Endothelial cell of umbilical vein (primary cell): ENCODE measurements around the gene PROM1. TPM values are rescaled to one million over a fixed set of nuclear protein-coding genes. Genes with fewer than 3 reads are reported as not detected.

Source experiments
- BruUV-seq: library from RNA; stranded (reverse); fragments of 400-500 nt; replicated peaks from 2 replicates; lab custom pipeline; 2021; lab: Mats Ljungman, UMichigan
- CTCF ChIA-PET: fragments of 300-600, 350-600 bp; sonication (Branson Sonifier 250); formaldehyde crosslinking; loops from one replicate; lab custom pipeline; 2021; ENCODE audit warnings: antibody characterized with exemption, inconsistent platforms; lab: Charles Lee
- POLR2A ChIA-PET: fragments of 300-600, 350-600 bp; sonication (Branson Sonifier 250); formaldehyde crosslinking; loops from one replicate; lab custom pipeline; 2021; ENCODE audit warnings: antibody characterized with exemption, inconsistent platforms; lab: Charles Lee
- DNase-seq: peaks from one replicate; pipeline ENCODE4 v3.0.0-alpha.2; 2011; ENCODE audit warnings: low read depth, low spot score
- FAIRE-seq: peaks from 2 replicates; lab custom pipeline; 2011; peaks lifted over from hg19 to GRCh38; lab: Jason Lieb, UNC
- H2AFZ ChIP-seq: 2 replicates; pipeline ENCODE4 v1.6.0; 2012; ENCODE audit warnings: low read depth, low read length, control low read depth, inconsistent platforms
- H3K27ac ChIP-seq: 2 replicates; pipeline ENCODE4 v1.5.1; 2011; ENCODE audit warnings: low read depth, mild to moderate bottlenecking, control low read depth, low read length, moderate library complexity; ENCODE audit not compliant: insufficient read depth
- H3K27me3 ChIP-seq, 2 experiments: 2 replicates each; pipeline versions ENCODE4 v1.6.0 to v1.6.1; 2011; ENCODE audit warnings: low read length in 2 of 2, mixed read lengths in 1 of 2; ENCODE audit not compliant: control insufficient read depth in 2 of 2, insufficient read depth in 2 of 2
- H3K36me3 ChIP-seq, 2 experiments: 2 replicates in 1 of 2; 3 replicates in 1 of 2; pipeline ENCODE4 v1.5.1; 2011; ENCODE audit warnings: low read length in 2 of 2, mild to moderate bottlenecking in 1 of 2, moderate library complexity in 1 of 2; ENCODE audit not compliant: control insufficient read depth in 2 of 2, insufficient read depth in 2 of 2; ENCODE audit errors: extremely low read depth in 1 of 2
- H3K4me1 ChIP-seq: 3 replicates; pipeline ENCODE4 v1.5.1; 2011; ENCODE audit warnings: mild to moderate bottlenecking, low read length; ENCODE audit not compliant: control insufficient read depth, insufficient read depth; ENCODE audit errors: extremely low read depth
- H3K4me2 ChIP-seq: 2 replicates; pipeline ENCODE4 v1.6.1; 2011; ENCODE audit warnings: low read length, control low read depth, mixed read lengths; ENCODE audit not compliant: insufficient read depth
- H3K4me3 ChIP-seq, 3 experiments: fragments of 200-600 bp in 1 of 3; sonication (generic), shearing (Covaris generic) in 1 of 3; replicated peaks in 1 of 3; 2 replicates each; pipeline ENCODE4 v1.5.1; 2011 to 2016; ENCODE audit warnings: control low read depth in 3 of 3, low read length in 3 of 3, mild to moderate bottlenecking in 2 of 3, inconsistent platforms in 1 of 3, low read depth in 1 of 3, moderate library complexity in 1 of 3; ENCODE audit not compliant: insufficient read depth in 1 of 3
- H3K79me2 ChIP-seq: 2 replicates; pipeline ENCODE4 v1.6.0; 2012; ENCODE audit warnings: low read length, inconsistent platforms; ENCODE audit not compliant: control insufficient read depth, insufficient read depth
- H3K9ac ChIP-seq: replicated peaks from 2 replicates; pipeline ENCODE3; 2011; ENCODE audit warnings: low read length, control low read depth; ENCODE audit not compliant: insufficient read depth; ENCODE audit errors: extremely low read depth
- H3K9me1 ChIP-seq: replicated peaks from 3 replicates; pipeline ENCODE4 v1.6.0; 2011; ENCODE audit warnings: mild to moderate bottlenecking, low read length; ENCODE audit not compliant: control insufficient read depth, insufficient read depth; ENCODE audit errors: extremely low read depth
- H3K9me3 ChIP-seq: replicated peaks from 2 replicates; pipeline ENCODE4 v1.5.1; 2012; ENCODE audit warnings: low read length, inconsistent platforms; ENCODE audit not compliant: control insufficient read depth, insufficient read depth
- H4K20me1 ChIP-seq: replicated peaks from 2 replicates; pipeline ENCODE3; 2011; ENCODE audit warnings: mild to moderate bottlenecking, low read length; ENCODE audit not compliant: control insufficient read depth, insufficient read depth; ENCODE audit errors: extremely low read depth
- CTCF ChIP-seq, 2 donors: IDR thresholded peaks; 1 replicate in 1 of 2; 2 replicates in 1 of 2; pipeline ENCODE4 v1.5.1; 2011; ENCODE audit warnings: low read length in 2 of 2, mild to moderate bottlenecking in 2 of 2, moderate library complexity in 2 of 2, control low read depth in 1 of 2, inconsistent platforms in 1 of 2, low read depth in 1 of 2; ENCODE audit not compliant: insufficient read depth in 1 of 2; ENCODE audit errors: extremely low read depth in 1 of 2
- EZH2 ChIP-seq: IDR thresholded peaks from 2 replicates; pipeline ENCODE4 v1.6.1; 2012; ENCODE audit warnings: borderline replicate concordance, low read depth, mild to moderate bottlenecking, moderate library complexity, low read length, inconsistent platforms; ENCODE audit not compliant: severe bottlenecking
- FOS ChIP-seq: IDR thresholded peaks from 2 replicates; pipeline ENCODE4 v1.6.1; 2011; ENCODE audit warnings: mild to moderate bottlenecking, low read length, moderate library complexity, borderline replicate concordance; ENCODE audit not compliant: insufficient read depth
- GATA2 ChIP-seq: IDR thresholded peaks from 2 replicates; pipeline ENCODE4 v1.7.0; 2011; ENCODE audit warnings: low read depth, mild to moderate bottlenecking, moderate library complexity, mixed read lengths, low read length; ENCODE audit not compliant: insufficient read length, insufficient read depth
- JUN ChIP-seq: IDR thresholded peaks from 2 replicates; pipeline ENCODE4 v1.6.1; 2011; ENCODE audit warnings: borderline replicate concordance, low read depth; ENCODE audit not compliant: insufficient read length, insufficient read depth
- MYC ChIP-seq: IDR thresholded peaks from one replicate; pipeline ENCODE4 v1.6.1; 2011; ENCODE audit warnings: mild to moderate bottlenecking, low read depth, low read length
- POLR2A ChIP-seq: IDR thresholded peaks from 2 replicates; pipeline ENCODE4 v1.6.1; 2012; ENCODE audit warnings: low read depth, mild to moderate bottlenecking, control low read depth, low read length
- POLR2AphosphoS5 ChIP-seq: IDR thresholded peaks from 2 replicates; pipeline ENCODE4 v1.6.1; 2012; ENCODE audit warnings: low read depth, mild to moderate bottlenecking, control low read depth, low read length, moderate library complexity; ENCODE audit not compliant: insufficient read depth
- dilution Hi-C: fragments of 300-500 bp; cut with MboI; formaldehyde crosslinking; loops from one replicate; pipeline ENCODE4 v1.15.0; 2019; ENCODE audit warnings: low sequenced_read_pairs; ENCODE audit not compliant: extremely low pct_ligation_motif_present
- intact Hi-C: fragments of 100-400 bp; cut with micrococcal nuclease; formaldehyde crosslinking; loops from one replicate; pipeline ENCODE4 v1.10.0; 2022
- polyA plus RNA-seq, 4 experiments: library from polyadenylated mRNA; depleted of rRNA in 3 of 4; stranded (reverse) in 3 of 4; unstranded in 1 of 4; fragments of >200 nt; gene quantifications; 2 replicates each; pipeline versions ENCODE4 v1.2.1 to v1.2.3, GENCODE V29; 2011 to 2012; ENCODE audit warnings: missing spikeins in 1 of 4
- total RNA-seq: library from RNA; stranded (reverse); gene quantifications from 2 replicates; pipeline ENCODE4 v1.2.3, GENCODE V29; 2021
- TF ChIP-seq, protein P1 (sequence below): IDR thresholded peaks from 2 replicates; pipeline ENCODE4 v1.6.1; 2011; ENCODE audit not compliant: insufficient read depth, insufficient read length

Gene PROM1
- total and polyA plus RNA-seq, 2 donors (not counting 3 experiments of a cell fraction or from before 2014, with no cell fraction given), result 0.36 to 1.7 TPM

DNA sequence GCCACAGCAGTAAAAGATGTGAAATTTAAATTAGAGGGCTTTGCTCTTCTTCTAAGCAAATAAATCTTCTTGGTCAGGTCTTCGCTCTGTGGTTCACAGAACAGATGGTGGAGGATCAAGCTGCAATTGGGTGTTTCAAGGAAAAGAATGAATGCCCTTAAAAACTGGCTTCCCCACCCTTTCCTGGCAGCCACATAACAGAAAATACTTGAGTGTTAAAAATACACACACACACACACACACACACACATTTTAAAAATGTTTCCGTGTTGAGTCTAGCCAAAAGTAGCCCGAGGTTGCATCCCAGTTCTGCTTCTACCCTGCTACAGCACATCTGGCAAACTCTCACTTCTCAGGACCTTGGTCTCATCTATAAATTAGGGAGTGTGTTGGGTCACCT, 64.2 kb downstream of the PROM1 start:
- H3K27me3 ChIP-seq, result peaks cover 5 to 11% of the 10 kb centered on the region in 2 experiments
- no peak for DNase-seq
- H3K9me3 ChIP-seq, result no peaks in the 10 kb centered on the region
- ChIA-PET POLR2A (no interaction called here), CTCF (interaction anchor here (1.5 to 1.7 kb wide), 2 partner anchors 137 to 245 kb away, joined by 6 to 12 read pairs; no protein-coding TSS in a partner anchor)
- dilution Hi-C loops (no loop called here), intact Hi-C loops (no loop called here)
- H3K4me1 ChIP-seq, result peaks cover 3% of the 10 kb centered on the region
- no peak for FAIRE-seq
- BruUV-seq, result no TSS peak
- H2AFZ ChIP-seq, result no peak overlapping the region
- no peaks in the 10 kb centered on the region for H4K20me1 ChIP-seq
- no peak overlapping the region for H3K4me2 ChIP-seq
- H3K36me3 ChIP-seq, result no peaks in the 10 kb centered on the region
- H3K27ac ChIP-seq, result no peak overlapping the region
- H3K79me2 ChIP-seq, result no peaks in the 10 kb centered on the region
- TF ChIP-seq GATA2 (no peak), POLR2A (no peak), JUN (no peak), CTCF (IDR thresholded peaks at IDR 0.05; ENCODE audit: extremely low read depth in 1 of 2, insufficient read depth in 1 of 2, low read depth in 1 of 2, low read length in 2 of 2) (no peak), MYC (no peak), POLR2AphosphoS5 (no peak), EZH2 (no peak), FOS (no peak)
- TF ChIP-seq, protein P1, sequence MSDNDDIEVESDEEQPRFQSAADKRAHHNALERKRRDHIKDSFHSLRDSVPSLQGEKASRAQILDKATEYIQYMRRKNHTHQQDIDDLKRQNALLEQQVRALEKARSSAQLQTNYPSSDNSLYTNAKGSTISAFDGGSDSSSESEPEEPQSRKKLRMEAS, result no peak
- no peaks in the 10 kb centered on the region for H3K9me1 ChIP-seq
- no peak overlapping the region for H3K9ac ChIP-seq
- no peak overlapping the region for H3K4me3 ChIP-seq
